NAMALWA (cell line): ENCODE data around the gene NHLH2.

ENCODE experiments used
- DNase-seq: peaks from one replicate; pipeline ENCODE4 v3.0.0-alpha.2; 2015; ENCODE audit warnings: low spot score

The NHLH2 gene

GRCh38 chr1:115840605-115841460, at the start of gene NHLH2:
TSS of gene NHLH2 (minus strand) at chr1:115841126. CDS start at chr1:115838372, 2,754 bp downstream.
- DNase-seq: no peak

DNA sequence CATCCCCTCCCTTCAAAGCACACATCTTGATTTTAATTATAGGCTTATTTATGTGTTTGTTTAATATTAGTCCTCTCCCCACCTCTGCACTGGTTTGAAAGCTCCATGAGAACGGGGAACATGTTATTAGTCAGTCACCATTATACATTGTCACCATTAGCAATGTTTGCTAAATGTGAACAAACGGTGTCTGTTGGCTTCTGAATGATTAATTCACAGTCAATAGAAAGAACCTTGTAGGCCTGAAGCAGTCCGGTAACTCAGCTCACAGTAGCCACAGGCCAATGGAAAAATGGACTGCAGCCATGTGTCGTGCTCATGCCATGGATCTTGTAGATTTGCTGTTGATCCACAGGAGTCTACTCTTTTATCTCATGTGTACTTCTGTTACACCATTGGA, 49.7 kb upstream of the NHLH2 start:
- no peak for DNase-seq

GRCh38 chr1:115888976-115889375, 48.0 kb upstream of the NHLH2 start:
- no peak for DNase-seq

DNA sequence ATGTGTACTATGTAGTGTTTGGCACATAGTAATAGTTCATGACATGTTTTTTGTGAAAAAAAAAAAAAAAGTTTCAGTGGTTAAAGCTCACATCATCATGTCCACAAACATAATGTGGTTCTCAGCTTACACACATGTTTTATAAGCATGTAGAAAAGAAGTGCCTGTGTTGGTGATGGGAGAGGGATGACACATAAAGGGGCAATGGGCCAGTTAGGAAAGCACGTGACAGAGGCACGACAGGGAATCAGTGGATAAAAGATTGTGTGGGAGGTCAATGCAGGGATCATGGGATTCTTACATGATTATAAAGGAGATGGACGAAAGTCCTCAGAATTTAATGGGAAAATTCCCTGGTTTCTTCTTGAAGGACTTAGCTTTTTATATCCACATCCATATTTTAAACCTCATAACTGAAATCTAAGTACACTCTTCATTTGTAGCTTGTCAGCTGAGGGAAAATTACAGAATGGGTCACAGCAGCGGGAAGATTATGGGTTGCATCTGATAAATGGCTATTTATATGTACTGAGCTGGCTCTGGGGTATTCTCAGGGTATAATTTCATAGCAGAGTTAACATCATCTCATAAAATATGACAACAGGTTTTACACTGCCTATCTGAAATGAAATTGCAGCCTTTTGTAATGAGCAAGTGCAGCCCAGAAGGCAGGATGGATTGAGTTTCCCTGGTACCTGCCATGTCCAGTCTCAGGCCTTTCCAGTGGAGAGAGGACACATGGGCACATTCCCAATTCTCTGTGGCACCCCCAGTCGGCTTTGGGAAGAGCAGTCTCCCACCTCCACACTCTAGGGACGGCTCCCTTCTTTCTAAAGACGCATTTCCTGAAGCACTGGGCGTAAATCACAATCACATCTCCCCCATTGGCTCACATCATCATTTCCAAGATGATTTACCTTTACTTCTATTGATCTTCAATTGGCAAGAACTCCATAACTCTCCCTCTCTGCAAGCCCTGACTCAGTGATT, 42.3 kb upstream of the NHLH2 start:
- DNase-seq: no peak

- DNase-seq: no peak
Observed at GRCh38 chr1:115880981-115881672, 40.2 kb upstream of the NHLH2 start.

DNA sequence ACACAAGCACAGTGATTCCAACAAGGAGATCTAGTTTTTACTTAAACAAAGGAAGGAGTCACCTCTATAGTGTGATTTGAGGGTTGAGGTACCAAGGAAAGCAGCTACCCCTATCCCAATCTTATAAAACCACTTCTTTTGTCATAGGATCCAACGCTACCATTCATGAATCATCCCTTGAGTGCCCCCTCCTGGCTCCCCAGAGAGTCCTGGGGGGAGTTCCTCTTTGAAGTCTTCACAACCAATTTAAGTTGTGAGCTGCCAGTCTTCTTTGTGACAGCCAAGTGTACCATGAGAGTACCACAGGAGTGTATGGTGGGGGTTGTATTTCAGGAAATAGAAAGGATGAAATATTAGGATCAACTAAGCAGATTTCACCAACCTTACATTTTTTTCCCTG, 39.1 kb upstream of the NHLH2 start:
- DNase-seq: no peak

DNA sequence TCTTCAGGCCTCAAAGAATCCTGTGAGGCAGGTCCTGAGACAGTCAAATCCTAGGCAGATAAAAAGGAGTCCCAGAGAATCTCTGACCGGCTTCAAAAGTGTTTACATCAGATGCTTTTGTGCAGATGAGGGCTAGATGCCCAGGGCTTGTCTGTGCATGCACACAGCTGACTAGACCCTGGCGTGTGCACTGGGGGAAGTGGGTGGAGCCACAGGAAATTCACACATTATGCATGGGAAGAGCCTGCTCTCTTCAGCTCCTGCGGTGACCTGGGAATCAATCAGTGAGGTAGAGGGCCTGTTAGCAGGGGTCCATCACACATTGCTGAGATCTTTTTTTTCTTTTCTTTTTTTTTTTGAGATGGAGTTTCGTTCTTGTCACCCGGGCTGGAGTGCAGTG, 36.6 kb upstream of the NHLH2 start:
- no peak for DNase-seq

DNA sequence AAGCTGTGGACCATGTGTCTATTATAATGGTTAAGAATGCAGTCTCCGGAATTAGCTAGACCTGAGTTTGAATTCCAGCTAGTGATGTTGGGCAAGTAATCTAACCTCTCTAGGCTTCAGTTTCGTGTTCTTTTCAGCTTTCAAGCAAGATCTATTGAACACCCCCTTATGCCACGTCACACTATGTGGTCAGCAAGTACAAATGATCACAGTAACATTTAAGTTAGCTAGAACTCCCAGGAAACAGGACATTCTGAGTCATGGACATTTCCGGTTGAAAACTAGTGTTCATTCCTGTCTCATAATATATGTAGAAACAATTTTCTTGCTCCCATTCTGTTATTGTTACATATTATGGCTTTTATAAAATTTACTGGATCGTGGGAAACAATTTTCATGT, 34.0 kb upstream of the NHLH2 start:
- no peak for DNase-seq

DNA sequence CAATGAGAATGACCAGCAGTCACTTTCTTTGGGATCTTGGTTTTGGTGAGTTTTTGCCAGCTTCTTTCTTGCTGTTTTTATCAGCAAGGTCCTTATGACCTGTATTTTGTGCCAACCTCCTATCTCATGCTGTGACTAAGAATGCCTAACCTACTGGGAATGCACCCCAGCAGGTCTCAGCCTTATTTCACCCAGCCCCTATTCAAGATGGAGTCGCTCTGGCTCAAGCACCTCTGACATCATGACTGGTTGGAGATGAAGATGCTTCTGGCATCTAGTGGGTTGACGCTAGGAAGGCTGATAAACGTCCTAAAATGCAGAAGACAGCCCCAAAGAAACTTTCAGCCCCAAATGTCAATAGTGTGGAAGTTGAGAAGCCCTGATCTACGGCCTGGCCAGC, 33.6 kb upstream of the NHLH2 start:
- no peak for DNase-seq

- no peak for DNase-seq
Observed at GRCh38 chr1:115873184-115873583, 32.3 kb upstream of the NHLH2 start.

DNA sequence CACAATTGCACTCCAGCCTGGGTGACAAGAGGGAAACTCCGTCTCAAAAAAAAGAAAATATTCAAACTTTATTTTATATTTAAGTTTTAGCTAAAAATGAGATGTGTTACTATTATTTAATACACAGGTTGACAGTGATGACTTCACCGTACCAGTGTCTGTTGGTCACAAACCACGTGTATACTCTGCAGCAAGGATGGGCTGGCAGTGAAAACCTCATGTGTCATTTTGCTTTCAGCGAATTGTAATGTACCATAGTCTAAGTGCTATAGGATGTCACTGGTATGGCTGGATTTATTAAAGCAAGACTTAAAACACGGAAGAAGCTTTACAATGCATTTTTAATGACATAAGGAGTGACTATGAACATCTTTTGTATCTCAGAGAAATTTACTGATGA, 28.1 kb upstream of the NHLH2 start:
- DNase-seq: no peak

GRCh38 chr1:115867216-115867615, 26.3 kb upstream of the NHLH2 start:
- no peak for DNase-seq

- no peak for DNase-seq
Observed at GRCh38 chr1:115865704-115866380, 24.9 kb upstream of the NHLH2 start.

DNA sequence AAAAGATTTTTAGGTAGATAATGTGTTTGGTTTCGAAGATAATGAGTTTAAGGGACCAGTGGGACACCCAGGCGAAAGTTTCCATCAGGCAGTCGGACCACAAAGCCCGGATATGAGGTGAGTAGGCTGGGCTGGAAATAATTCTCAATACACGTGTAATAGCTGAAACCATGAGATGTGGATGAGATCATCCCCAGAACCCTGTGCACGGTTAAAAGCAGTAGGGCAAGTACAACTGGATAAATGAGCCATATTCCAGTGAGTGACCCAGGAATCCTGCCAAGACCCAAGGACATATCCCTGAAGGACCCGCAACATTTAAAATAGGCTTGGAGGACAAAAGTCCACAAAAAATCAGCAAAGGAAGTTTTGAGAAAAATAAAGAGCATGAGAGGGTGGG, 21.5 kb upstream of the NHLH2 start:
- DNase-seq: no peak

DNA sequence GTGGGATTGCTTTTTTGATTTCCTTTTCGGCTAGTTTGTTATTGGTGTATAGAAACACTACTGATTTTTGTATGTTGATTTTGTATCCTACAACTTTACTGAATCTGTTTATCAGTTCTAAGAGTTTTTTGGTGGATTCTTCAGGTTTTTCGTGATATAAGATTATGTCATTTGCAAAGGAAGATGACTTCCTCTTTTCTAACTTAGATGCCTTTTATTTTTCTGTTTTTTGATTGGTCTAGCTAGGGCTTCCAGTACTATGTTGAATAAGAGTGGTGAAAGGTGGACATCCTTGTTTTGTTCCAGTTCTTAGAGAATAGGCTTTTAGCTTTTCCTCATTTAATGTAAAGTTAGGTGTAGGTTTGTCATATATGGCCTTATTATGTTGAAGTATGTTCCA, 13.1 kb upstream of the NHLH2 start:
- DNase-seq: no peak

DNA sequence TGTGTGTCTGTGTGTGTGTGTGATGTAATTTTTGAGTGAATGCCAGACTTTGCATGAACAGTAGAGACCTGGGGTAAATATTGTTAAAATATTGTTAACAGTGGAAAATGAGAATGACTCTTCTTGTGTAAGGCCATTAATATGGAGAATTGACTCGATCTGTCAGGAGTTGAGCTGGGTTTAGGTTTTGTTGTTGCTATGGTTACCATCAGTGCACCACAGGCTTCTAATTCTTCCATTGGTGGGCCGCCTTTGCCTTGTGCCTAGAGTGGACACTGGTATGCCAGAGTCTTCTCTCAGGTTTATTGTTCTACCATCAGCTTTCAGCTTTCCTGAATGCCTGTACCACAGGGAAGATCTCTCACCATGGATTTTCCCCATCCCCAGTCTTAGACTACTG, 10.0 kb upstream of the NHLH2 start:
- no peak for DNase-seq

DNA sequence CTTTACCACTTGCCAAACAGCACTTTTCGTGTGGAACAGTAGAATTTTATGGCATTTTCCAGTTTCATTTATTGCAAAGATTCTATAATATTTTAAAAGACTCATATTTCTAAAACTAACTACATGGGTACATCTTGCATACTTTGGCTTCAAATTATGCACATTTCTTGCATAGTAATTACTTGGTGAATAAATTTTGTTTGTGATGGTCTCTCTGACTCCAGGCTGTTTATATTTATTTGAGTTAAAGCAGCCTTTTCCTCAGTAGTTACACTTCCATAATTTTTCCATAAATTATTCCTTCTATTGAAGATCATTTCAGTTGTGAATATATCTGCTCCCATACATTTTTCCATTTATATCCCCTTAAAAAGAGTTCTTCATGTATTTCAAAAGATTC, 6.9 kb upstream of the NHLH2 start:
- DNase-seq: no peak

- no peak for DNase-seq
Observed at GRCh38 chr1:115842948-115843347, 2.0 kb upstream of the NHLH2 start.

DNA sequence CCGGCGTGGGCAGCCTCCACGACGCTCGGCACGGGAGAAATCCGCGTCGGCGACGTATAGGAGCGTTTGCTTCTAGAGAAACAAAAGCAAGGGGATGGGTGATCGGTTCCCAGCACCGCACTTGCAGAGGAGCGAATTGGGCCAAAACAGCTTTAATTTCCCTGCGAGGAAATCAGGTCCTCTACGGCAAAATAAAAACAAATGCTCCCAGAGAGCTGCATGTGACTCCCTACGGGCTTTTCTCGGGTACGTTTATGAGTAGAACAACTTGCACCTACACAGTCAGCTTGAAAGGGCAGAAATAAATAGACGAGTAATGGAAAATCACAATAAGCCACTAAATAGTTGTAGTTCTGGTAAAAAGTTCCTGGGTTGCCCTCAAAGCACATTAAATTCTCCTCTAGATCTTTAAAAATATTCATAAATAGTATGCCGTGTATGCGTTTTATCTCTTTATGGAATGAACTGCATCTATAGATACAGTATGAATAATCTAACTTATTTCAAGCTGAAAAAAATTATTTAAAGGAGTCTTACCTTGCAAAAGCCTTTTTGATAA, 1.2 kb downstream of the NHLH2 start:
- no peak for DNase-seq

GRCh38 chr1:115839029-115839678, 1.8 kb downstream of the NHLH2 start:
- no peak for DNase-seq

DNA sequence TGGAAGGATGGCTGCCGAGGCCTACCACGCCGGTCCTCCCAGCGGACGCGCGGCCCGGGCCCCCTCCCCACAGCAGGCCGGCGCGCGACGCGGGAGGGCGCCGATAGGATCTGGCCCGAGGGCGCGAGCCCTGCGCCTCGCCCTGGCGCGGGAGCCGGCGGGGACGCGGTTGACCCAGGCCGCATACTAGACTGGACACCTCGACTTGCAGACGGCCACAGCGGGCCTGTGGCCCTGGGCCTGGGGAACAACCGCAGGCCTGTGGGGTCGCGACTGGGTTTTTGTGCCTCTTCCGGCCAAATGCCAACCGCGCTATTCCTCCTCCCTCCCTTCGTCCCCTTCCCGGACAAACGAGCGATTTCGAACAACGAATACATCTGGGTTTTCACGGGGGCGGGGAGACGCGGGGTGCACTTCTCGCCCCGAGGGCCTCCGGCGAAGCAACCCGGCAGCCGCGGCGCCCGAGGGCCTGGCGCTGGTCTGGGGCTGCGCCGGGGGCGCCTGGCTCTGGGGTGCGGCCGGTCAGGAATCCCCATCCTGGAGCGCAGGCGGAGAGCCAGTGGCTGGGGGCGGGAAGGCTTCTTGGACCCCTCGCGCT, 2.4 kb downstream of the NHLH2 start:
- no peak for DNase-seq
